Fibroblast of skin of back (primary cell): ENCODE results near the gene TWF1. TPM values are rescaled to one million over a fixed set of nuclear protein-coding genes. Genes with fewer than 3 reads are reported as not detected.

Source experiments
- DNase-seq: peaks from one replicate; pipeline ENCODE4 v3.0.0-alpha.2; 2013
- polyA plus RNA-seq, 2 experiments: library from polyadenylated mRNA; unstranded; fragments of 120-200 nt; gene quantifications; one replicate each; pipeline ENCODE4 v1.2.1, GENCODE V29; 2013; ENCODE audit not compliant: insufficient read length in 2 of 2

Gene TWF1
- 101 TPM for polyA plus RNA-seq (2013, experiment 1 of 2; ENCODE audit: insufficient read length)
- 95.6 TPM for polyA plus RNA-seq (2013, experiment 2 of 2; ENCODE audit: insufficient read length)

DNA sequence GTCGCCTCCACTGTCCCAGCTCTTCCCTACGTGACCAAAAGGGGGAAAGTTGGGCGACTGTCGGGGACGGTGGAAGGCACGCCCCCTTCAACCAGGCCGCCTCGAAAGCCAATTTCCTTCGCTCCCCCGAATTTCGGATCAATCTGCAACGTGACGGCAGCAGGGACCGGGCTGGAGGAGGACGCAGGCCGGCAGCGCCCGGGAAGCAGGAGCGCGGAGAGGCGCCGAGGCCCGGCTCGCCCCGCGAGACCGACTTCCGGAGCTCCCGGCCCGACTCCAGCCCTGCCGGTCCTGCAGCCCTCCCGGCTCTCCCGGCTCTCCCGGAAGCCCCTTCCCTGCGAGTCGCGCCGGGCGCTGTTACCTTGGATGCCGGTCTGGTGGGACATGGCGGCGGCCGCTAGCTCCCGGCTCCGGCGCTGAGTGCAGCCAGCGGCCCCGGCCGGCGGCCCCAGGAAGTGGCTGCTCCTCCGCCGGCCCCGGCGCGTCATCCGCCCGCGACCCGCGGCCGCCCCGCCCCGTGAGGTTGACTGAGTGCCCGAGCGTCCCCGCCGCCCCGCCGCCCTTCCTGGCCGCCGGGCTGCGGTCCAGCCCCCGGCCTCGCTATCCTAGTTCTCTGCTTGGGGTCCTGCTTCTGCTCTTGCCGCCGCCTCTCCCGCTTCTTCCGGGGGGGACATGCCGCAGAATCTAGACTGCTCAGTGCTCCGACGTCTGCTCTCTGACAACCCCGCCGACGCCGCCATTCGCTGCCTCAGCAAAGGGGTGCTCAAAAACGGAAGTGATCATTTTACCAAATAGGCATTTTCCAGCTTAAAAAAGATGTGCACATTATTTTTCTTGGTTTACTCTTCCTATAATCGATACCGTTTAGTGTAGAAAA lies at the start of gene TWF1:
TSS of gene TWF1 (minus strand) at position 458 of the 877 bp plus-strand sequence. CDS start at position 386, 72 bp downstream.
- peak; percentile 86 for DNase-seq

DNA sequence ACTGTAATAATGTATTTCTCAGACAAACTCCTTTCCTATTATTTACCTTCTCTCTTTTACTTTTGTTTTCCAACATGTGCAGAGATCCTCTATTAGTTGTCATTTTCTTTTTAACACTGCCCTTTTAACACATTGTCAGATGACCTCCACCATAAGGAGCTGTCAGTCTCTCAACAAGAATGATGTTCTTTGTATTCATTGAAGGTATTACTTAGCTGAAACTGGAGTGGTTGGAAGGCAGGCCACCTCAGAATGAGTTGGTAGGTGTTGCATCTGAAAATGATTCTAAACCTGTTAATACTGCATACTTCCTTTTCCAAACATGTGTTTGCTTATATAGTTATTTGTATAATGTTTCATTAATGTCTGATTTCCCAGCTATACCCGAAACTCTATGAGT lies 46.6 kb upstream of the TWF1 start:
- DNase-seq: no peak

DNA sequence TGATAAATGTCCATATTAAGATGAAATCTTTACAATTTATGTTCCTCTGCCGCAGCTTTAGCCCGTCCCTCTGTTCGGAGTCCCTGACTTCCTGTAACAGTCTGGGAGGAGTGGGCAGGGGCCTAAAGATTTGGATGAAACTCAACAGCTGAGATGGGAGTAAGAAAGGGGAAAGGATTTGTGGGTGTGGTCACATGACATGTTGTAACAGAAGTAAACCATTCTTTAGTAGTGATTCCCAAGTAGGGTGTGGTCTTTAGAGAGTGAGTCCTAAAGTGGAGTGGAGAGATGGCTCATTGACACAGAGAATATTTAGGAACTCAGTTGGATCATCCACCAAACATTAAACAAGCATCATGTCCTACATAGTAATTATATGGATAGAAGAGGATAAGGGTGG lies 42.7 kb upstream of the TWF1 start:
- DNase-seq: peak; percentile 7

DNA sequence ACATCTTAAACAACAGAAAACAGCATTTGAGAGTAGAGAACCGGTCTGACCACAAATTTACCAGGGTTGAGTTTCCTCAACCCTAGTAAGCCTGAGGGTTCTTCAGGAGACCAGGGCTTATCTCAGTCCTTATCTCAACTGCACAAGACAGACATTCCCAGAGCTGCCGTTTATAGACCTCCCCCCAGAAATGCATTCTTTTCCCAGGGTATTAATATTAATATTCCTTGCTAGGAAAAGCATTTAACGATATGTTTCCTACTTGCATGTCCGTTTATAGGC lies 42.0 kb upstream of the TWF1 start:
- no peak for DNase-seq

DNA sequence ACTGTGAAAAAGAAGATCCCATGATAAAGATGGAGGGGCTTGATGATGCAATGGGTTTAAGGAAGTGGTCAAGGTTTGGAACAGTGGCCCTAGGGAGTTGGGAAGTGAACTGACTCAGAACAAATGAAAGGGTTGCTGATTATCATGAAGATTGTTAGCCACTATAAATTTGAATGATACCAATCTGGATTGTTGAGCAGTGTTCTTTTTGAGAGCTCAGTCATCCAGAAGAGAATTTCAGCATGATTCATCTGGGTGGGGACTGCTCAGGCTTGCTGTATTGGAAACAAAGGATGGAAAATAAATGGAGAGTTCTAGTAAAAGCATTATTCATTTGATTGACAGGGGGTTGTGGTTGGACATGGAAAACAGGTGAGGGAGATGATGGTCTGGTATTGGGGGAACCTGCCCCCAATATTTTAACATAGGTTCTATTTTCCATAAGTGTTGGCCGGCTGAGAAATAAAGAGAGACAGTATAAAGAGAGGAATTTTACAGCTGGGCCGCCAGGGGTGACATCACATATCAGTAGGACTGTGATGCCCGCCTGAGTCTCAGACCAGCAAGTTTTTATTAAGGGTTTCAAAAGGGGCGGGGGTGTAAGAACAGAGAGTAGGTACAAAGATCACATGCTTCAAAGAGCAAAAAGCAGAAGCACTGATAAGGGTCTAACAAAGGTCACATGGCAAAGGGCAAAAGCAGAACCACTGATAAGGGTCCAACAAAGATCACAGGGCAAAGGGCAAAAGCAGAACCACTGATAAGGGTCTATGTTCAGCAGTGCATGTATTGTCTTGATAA lies 41.5 kb upstream of the TWF1 start:
- DNase-seq: peak; percentile 47

DNA sequence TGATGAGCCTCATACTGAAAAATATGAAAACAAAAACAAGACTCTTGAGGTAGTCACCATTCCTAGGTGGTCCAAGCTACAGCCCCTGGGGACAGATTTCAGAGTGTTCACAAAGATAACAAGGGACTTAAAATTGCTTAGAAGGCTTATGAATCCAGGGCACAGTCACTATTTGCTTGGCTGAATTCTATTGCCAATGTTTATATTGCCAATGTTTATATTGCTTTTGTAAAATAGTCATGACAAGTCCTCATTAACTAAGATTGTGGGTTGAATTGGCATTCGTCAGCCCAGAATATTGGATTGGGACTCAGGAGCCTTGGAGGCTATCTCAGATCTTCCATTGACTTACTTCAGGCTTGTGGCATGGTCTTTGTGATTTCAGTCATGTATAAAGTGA lies 36.1 kb upstream of the TWF1 start:
- no peak for DNase-seq

DNA sequence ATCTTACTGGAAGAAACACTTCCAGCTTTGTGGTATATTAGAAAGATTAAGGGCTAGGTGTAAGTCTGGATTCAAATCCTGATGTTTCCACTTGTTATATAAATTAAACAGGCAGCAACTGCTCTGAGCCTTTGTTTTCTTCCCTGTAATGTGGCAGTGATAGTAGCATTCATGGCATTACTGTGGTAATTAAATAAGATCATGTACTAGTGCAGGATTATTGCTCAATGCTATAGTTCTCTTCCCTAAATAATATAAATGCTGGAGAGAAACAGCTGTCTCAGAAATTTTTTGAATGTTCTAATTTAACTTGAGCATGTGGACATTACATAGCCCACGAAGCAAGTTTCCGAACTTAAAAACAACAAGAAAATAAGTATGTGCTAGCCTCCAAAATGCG lies 35.1 kb upstream of the TWF1 start:
- DNase-seq: no peak

DNA sequence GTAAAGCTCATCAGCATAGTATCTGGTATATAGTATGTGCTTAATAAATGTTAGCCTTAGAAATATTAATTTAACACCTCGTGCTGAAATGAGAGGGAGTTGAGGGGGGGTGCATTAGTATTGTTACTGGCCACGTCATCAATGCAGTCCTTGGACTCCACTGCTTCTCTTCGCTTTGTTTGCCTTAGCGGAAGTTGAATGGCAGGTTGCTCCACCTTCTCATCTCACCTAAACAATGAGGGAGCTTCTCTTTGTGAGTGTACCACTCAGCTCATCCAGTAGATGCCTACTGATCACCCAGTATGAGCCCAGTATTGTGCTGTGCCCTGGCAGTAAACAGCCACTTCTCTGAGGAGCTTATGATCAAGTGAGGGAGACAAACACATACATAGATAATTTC lies 34.2 kb upstream of the TWF1 start:
- no peak for DNase-seq

DNA sequence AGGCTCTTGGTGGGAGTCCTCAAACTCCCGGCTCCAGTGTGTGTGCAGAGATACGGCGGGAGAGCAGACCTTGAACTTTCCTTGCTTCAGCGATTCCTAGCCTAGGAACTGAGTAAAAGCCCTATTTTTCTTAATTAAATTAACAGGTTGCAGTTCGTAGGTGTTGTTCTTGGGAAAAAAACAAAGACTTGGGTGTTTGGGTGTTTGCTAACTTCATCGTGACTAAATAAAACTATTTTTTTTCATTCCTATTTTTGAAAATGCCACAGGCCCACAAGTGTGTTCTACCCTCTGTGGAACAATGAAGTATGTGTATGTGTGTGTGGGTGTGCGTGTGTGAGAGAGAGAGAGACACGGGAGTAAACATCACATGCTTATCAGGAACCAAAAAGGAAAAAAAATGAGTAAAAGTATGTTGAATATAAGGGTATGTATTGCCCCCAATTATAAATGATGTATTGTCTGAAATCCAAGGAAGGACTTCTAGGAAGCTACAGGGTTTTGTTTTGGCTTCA lies 30.4 kb upstream of the TWF1 start:
- DNase-seq: peak; percentile 22

DNA sequence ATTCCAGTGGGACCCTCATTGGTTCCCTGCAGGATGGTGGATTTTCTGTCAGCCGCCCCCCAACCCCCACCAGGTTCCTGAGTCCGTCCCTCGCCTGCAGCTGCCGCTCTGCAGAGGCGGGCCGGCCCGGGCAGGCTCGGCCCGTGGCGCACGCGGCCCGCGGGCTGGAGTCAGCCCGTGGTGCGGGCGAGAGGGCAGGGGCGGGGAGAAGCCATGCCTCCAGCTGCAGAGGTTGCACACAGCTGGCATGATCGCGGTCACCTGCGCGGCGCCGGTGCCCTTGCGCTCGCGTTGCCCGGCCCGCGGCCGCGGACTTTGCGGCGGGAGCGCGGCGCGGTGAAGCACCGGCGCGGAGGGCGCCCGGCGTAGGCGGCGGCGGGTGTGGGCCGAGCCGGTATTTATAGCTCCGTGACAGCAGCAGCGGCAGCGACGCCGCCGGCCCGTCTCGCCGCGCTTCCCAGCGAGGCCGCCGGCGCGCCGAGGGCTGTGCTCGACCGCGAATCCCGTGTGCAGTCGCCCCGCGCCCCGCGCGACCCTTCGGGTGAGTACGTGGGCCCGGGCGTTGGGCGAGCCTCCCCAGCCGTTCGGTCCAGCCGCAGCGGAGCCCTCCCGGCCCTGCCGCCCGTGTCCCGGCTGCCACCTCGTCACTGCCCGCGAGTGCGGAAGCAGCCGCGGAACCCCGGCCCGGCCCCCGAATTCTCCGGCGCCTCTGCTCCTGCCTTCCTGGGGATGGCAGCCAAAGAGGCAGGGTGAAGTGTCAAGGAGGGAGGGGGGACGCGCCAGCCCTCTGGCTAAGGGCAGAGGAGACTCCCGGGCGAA lies 29.7 kb upstream of the TWF1 start, which contains the start of gene TMEM117:
TSS of gene TMEM117 (plus strand) at position 426 of the 819 bp plus-strand sequence.
- peak; percentile 66 for DNase-seq

DNA sequence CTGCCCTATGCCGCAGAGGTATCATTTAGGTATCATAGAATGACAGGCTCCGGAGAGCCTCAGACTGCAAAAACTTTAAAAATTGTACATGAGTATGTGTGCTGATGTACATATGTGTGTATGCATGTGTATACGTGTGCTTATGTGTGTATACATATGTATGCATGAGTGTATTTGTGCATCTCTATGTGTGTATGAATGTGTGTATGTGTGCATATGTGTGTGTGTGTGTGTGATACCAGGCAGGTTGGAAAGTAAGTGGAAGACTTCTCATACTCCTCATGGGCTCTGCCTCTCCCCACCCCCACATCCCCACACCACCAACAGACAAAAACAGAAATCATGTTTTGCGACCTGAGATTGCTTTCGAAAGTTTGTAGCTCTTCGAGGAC lies 29.1 kb upstream of the TWF1 start:
- DNase-seq: no peak

DNA sequence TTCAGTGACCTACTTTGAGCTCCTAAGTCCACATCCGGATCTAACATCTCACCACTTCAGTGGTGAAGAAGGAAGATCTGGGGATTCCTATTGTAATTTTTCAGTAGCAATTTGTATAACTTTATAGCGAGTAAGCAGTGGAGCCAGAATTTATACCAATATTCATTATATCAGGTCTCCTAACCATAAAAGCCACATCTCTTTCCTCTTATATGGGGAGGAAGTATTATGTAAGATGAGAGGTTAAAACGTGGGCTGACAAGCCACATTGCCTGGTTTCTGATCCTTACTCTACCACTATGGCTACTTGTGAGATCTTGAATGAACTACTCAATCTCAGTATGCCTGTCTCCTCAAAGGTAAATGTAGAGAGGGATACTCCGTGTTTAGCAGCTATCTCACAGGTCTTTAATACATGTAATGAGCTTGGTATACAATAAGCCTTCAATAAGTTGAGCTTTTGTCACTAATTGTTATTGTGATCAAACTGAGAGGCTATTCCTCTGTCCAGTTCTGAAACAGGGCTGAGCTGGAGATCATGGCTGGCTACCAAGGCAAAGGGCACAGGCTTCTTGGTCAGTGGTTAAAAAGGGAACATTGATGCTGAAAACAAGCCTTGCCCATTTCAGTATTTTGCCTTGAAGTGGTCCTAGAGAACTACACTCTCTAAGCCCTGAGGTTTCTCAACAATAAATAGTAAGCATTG lies 26.5 kb upstream of the TWF1 start:
- no peak for DNase-seq

DNA sequence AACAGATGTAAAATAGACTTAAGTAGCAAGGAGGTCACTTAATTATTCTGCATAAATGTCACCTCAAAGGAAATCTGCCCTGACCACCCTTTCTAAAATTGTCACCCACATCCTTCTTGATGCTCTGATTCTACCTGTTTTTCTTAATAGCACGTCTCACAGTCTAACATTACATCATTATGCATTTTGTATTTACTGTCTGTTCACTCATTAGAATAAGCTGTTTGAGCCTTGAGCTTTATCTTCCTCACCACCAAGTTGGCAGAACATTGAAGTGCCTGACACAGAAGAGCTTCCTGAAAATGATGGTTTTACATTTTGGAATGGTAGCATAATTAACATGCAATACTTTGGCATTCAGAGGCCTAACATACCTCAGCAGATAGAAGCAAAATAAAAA lies 21.0 kb upstream of the TWF1 start:
- DNase-seq: no peak

DNA sequence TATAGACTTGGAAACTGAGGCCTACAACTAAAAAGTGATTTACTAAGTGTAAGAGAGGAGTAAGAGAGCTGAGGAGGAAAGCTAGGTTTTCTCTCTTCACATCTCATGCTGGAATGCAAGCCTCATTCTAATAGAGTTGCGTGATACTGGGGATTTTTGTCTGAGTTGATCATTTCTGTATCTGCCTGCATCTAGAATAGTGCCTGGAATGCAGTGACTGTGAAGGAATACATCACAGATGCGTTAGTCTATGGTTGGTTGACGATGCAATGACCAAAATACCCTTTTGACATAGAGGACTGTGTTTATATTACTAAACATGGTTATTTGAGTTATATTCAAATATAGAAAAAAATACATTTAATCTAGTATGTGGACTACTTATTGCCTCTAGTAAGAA lies 20.6 kb upstream of the TWF1 start:
- DNase-seq: no peak

DNA sequence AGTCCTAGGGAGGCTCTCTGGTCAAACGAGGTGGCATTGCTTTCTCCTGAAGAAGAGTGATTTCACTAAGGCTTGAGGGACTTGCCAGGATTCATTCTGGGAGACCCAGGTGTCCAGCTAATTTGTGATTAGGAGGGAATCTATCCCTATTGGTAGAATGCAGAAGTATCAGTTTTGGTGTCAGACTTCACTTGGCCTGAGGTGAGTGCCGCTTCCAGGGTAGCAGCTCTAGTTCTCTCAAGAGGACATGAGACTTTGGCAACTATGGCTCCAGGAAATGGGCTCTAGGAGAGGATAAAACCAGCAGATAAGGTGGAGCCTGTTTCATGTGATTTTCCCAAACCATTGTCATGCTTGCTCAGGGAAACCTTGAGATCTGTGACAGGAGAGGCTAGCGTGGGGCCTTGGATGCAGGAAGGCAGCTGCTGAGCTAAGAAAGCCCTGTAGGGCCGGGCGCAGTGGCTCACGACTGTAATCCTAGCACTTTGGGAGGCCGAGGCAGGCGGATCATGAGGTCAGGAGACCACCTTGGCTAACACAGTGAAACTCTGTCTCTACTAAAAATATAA lies 18.2 kb upstream of the TWF1 start:
- no peak for DNase-seq

DNA sequence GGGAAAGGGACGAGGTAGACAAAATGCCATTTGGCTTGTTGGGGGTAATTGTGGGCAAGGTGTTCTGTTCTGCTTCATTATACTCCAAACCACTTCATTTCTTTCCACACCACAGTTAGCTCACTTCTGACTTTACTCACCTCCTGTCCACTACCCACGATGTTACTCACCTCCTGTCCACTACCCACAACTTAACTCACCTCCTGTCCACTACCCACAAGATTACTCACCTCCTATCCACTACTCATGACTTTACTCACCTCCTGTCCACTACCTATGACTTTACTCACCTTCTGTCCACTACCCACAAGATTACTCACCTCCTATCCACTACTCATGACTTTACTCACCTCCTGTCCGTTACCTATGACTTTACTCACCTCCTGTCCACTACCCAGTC lies 10.1 kb upstream of the TWF1 start:
- DNase-seq: no peak

DNA sequence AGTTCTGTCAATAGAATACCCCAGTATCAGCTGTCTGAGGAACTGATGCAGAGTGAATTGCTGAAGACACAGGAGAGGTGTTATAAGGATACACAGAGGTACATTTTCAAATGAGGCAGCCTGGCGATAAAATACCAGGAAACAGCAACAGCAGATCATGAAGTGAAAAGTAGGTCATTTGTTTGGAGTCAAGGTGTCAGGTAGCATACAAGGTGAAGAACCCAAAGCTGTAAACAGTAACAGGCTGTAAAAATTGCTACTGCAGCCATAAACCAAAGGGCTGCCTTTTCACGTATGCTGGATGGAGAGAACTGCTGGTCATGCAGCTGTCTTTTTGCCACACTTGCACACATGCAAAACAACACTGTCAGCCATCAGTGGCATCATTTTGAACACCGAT lies 9.3 kb upstream of the TWF1 start:
- DNase-seq: no peak

DNA sequence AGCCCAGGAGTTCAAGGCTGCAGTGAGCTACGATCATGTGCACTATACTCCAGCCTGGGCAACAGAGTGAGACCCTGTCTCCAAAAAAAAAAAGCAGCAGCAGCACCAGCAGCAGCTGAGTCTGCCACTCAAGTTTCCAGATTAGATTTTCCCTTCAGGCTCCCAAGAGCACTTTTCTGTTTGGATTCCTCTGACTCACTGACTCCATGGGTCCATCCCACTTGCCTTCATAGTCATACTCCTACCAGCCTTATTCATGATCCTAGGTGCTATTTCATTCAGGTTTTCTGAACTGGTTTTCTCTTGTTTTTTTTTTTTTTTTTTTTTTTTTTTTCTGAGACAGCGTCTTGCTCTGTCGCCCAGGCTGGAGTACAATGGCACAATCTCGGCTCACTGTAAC lies 6.8 kb upstream of the TWF1 start:
- peak; percentile 6 for DNase-seq

DNA sequence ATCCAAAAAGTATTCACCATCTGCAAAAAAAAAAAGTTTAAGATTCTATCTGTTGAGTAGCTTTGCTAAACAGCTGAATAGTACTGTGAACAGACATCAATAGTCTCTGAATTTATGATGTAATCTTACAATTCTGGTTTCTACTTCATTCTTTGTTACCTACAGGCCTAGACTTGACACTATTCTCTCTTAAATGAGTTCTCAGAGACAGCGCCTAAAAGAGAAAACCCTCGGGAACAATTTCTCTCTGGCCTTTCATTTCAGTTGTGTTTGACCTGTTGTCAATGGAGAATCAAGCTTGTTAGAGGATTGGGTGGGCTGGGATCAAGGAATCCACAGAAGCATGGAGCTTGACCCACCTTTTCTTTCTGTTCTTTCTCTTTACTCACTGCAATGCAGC lies 5.9 kb upstream of the TWF1 start:
- DNase-seq: no peak

DNA sequence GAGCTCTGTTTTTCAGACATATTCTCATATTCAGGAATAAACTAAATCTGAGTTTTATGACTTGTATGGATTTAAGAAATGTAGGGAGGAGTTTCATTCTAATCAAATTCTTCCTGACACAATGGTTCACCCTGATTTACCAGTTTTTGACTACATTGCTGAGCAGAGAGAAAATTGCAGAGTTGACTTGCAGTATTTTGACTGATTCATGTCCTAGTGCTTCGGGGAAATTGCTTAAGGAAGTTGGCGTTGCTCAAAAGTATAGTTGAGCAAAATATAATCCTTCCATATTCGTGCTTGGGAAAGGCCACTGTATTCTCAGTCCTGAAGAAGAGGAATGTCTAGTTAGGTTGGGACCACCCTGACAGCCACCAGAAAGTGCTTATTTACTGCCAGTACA lies 1.3 kb upstream of the TWF1 start:
- DNase-seq: no peak

DNA sequence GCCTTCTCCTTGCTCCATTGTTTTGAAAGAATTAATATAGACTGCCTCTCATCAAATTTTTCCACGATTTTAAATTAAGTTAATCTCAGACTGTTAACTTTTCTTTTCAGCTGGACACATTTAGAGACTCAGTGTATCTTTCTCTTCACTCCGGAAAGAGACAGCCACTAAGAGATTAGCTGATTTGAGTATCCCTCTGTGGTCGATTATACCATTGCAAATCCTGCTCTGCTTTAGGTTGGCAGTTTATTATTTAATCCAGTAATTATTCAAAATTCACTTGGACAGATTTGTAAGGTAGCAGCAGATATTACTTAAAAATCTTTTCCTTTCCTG lies 588 bp upstream of the TWF1 start:
- peak; percentile 2 for DNase-seq
